COLO829 (cell line): ENCODE measurements around the gene CEP128.

Experiments used
- DNase-seq: peaks from one replicate; pipeline ENCODE4 v3.0.0; 2012; ENCODE audit warnings: low spot score

Gene CEP128

GRCh38 chr14:80543211-80543610 is 398.3 kb downstream of the CEP128 start:
- DNase-seq, result no peak

- DNase-seq, result no peak
Observed at GRCh38 chr14:80538633-80539375, 402.7 kb downstream of the CEP128 start.

- DNase-seq, result no peak
Observed at GRCh38 chr14:80537626-80538025, 403.9 kb downstream of the CEP128 start.

GRCh38 chr14:80536456-80536855 is 405.1 kb downstream of the CEP128 start:
- no peak for DNase-seq

- no peak for DNase-seq
Observed at GRCh38 chr14:80535171-80535570, 406.4 kb downstream of the CEP128 start.

GRCh38 chr14:80523518-80524117 is 417.9 kb downstream of the CEP128 start:
- DNase-seq, result no peak

- no peak for DNase-seq
Observed at GRCh38 chr14:80522936-80523335, 418.6 kb downstream of the CEP128 start.

- no peak for DNase-seq
Observed at GRCh38 chr14:80522411-80522810, 419.1 kb downstream of the CEP128 start.

- no peak for DNase-seq
Observed at GRCh38 chr14:80521456-80521855, 420.1 kb downstream of the CEP128 start.

GRCh38 chr14:80519002-80519401 is 422.5 kb downstream of the CEP128 start:
- no peak for DNase-seq

GRCh38 chr14:80518173-80518572 is 423.4 kb downstream of the CEP128 start:
- no peak for DNase-seq

GRCh38 chr14:80507292-80507869 is 434.2 kb downstream of the CEP128 start:
- DNase-seq, result no peak

- DNase-seq, result no peak
Observed at GRCh38 chr14:80504781-80505180, 436.8 kb downstream of the CEP128 start.

- no peak for DNase-seq
Observed at GRCh38 chr14:80498533-80498932, 443.0 kb downstream of the CEP128 start.

- no peak for DNase-seq
Observed at GRCh38 chr14:80496090-80496489, 445.4 kb downstream of the CEP128 start.

- DNase-seq, result no peak
Observed at GRCh38 chr14:80494769-80495168, 446.8 kb downstream of the CEP128 start.

- no peak for DNase-seq
Observed at GRCh38 chr14:80493620-80494019, 447.9 kb downstream of the CEP128 start.

GRCh38 chr14:80491650-80492049 is 449.9 kb downstream of the CEP128 start:
- DNase-seq, result no peak

GRCh38 chr14:80491131-80491530 is 450.4 kb downstream of the CEP128 start:
- DNase-seq, result no peak

- no peak for DNase-seq
Observed at GRCh38 chr14:80489513-80489912, 452.0 kb downstream of the CEP128 start.

GRCh38 chr14:80485764-80486163 is 455.8 kb downstream of the CEP128 start:
- no peak for DNase-seq

GRCh38 chr14:80483331-80483730 is 458.2 kb downstream of the CEP128 start:
- DNase-seq, result no peak

- no peak for DNase-seq
Observed at GRCh38 chr14:80477388-80478160, 464.0 kb downstream of the CEP128 start.
